WI38 (cell line): ENCODE results near the gene DCTN2.
"Not testable (repeated sequence)": the region's sequence is repeated elsewhere in the genome, so short reads cannot be mapped to it uniquely, and the experiment has no call there.

Experiments
- H3K4me3 ChIP-seq: 2 replicates; pipeline ENCODE4 v1.5.1; 2011; ENCODE audit warnings: low read depth, mild to moderate bottlenecking, control low read depth, low read length
- TF ChIP-seq, protein P1 (sequence below): IDR thresholded peaks from 2 replicates; pipeline ENCODE4 v1.5.1; 2012; ENCODE audit warnings: low read depth, mild to moderate bottlenecking, control low read depth, low read length

The DCTN2 gene

DNA sequence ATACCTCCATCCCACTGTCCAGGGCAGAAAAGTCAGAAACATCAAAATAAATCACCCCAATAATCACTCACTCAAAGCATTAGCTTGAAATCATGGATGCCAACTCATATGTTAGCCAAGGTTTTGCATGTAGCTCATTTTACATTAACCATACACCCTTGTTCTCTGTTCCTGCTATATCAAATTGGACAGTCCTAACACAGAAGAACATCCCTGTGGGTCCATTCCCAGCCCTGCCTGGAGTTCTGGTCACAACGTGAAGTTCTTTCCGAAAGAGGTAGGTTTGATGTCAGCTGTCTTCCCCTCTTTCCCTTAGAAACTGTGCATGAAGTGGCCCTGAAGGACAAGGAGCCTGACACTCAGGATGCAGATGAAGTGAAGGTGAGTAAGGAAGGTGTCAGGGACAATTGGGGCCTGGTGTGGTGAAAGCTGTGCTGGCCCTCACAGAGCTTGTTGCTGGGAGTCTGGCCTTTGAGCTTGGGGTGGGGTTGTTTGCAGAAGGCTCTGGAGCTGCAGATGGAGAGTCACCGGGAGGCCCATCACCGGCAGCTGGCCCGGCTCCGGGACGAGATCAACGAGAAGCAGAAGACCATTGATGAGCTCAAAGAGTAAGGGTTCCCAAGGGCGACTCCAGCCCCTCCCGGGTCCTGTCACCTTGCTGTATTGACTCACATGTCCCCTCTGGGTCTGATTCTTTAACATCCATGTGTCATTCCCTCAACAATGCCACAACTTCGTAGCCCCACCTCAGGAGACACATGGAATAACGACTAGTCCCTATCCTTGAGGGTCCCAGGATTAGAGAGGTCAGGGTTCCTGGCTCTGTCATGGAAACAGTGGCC lies 29.0 kb upstream of the DCTN2 start:
- H3K4me3 ChIP-seq: no peak overlapping the region
- TF ChIP-seq, protein P1, sequence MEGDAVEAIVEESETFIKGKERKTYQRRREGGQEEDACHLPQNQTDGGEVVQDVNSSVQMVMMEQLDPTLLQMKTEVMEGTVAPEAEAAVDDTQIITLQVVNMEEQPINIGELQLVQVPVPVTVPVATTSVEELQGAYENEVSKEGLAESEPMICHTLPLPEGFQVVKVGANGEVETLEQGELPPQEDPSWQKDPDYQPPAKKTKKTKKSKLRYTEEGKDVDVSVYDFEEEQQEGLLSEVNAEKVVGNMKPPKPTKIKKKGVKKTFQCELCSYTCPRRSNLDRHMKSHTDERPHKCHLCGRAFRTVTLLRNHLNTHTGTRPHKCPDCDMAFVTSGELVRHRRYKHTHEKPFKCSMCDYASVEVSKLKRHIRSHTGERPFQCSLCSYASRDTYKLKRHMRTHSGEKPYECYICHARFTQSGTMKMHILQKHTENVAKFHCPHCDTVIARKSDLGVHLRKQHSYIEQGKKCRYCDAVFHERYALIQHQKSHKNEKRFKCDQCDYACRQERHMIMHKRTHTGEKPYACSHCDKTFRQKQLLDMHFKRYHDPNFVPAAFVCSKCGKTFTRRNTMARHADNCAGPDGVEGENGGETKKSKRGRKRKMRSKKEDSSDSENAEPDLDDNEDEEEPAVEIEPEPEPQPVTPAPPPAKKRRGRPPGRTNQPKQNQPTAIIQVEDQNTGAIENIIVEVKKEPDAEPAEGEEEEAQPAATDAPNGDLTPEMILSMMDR: no peak

DNA sequence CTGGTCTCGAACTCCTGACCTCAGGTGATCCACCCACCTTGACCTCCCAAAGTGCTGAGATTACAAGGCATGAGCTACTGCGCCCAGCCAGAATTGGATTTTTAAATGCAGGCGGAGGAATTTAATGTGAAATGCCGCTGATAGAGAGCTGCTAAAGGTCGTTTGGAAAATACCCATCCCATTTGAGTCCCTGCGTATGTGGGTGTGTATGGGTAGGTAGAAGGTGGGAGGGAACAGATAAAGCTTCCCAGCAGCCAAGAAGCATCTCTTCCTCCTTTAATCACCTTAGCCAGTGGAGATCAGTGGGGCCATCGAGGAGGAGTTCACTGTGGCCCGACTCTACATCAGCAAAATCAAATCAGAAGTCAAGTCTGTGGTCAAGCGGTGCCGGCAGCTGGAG lies 27.8 kb upstream of the DCTN2 start:
- no peak overlapping the region for H3K4me3 ChIP-seq
- TF ChIP-seq, protein P1: no peak

DNA sequence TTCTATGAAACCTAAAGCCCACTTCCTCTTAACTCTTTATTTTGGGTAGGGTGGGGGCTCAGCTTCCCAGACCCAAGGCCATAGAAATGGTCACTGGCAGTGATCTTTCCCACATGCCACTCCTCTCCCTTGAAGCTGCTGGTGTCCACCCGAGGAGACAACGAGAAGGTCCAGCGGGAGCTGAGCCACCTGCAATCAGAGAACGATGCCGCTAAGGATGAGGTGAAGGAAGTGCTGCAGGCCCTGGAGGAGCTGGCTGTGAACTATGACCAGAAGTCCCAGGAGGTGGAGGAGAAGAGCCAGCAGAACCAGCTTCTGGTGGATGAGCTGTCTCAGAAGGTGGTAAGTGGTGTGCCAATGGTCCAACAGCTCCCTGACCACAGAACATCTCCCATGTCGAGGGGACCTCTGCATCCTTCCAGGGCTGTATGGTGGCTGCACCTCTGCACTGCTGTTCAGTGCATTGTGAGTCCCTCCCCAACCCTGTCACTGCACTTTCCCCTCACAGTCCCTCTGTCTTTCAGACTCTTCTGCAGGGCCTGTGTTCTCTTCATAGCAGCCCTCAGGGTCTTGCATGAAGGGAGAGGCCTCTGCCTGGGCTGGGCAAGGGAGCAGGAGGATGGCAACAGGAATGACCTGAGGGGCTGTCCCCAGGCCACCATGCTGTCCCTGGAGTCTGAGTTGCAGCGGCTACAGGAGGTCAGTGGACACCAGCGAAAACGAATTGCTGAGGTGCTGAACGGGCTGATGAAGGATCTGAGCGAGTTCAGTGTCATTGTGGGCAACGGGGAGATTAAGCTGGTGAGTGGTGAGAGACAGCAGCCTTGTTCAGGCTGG lies 25.2 kb upstream of the DCTN2 start:
- no peak overlapping the region for H3K4me3 ChIP-seq
- TF ChIP-seq, protein P1: no peak

DNA sequence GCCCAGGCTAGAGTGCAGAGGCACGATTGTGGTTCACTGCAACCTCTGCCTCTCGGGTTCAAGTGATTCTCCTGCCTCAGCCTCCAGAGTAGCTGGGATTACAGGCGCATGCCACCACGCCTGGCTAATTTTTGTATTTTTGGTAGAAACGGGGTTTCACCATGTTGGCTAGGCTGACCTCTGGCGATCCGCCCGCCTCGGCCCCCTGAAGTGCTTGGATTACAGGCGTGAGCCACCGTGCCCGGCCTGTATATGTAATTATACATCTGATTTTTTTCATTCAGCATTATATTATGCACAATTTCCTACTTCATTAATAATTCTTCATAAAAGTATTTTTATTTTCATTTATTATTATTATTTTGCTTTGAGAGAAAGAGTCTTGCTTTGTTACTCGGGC lies 23.4 kb upstream of the DCTN2 start:
- not testable (repeated sequence) for H3K4me3 ChIP-seq

DNA sequence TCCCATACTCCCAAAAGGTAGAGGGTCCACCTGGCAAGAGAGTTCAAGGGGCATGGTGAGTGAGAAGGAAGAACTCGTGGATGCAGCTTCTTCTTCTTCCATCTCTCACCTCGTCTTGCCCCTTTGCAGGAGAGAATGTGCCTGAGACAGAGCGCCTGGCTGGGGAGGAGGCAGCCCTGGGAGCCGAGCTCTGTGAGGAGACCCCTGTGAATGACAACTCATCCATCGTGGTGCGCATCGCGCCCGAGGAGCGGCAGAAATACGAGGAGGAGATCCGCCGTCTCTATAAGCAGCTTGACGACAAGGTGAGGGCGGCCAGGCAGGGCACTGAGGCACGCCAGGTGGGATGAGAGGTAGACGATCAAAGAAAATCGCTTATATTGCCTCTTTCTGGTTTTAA lies 22.9 kb upstream of the DCTN2 start:
- TF ChIP-seq, protein P1: no peak
- H3K4me3 ChIP-seq: no peak overlapping the region

DNA sequence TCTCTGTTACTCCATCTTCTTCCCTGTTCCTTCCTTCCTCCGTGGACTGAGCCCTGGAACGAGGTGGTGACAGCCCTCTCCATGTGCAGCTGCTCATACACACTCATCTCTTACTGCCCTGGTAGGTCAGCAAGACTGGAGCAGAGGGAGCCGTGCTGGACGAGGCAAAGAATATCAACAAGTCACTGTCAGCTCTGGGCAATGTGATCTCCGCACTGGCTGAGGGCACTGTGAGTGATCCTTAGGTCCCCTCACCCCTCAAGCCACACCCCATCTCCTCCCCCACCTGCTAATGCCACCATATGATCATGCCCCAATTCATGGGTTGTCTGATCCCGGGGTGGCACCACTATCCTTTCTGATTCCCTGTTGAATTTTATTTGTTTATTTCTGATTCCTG lies 21.8 kb upstream of the DCTN2 start:
- TF ChIP-seq, protein P1: no peak
- no peak overlapping the region for H3K4me3 ChIP-seq

DNA sequence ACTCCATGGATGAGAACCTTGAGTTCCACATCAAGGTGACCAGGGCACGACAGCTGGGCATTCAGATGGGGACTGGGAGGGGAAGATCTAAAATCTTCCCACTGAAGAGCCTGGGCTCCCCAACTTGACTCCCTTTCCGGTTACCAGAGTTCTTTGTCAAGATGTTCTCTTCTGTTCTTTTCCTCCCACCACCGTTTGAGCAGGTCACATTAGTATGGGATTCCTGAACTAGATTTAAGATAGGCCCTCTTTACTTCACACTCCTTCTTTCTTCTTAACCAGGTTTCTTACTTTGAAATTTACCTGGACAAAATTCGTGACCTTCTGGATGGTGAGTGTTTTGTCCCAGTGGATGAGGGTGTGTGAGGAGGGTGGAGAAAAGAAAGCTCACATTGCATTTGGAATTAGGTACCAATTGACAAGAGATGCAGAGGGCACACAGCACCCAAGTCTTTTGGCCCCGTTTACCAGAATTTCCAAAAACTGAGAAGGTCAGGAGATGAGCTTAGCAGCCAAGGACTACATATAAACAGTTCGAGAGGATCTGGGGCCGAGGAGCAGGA lies 17.3 kb upstream of the DCTN2 start:
- TF ChIP-seq, protein P1: no peak
- no peak overlapping the region for H3K4me3 ChIP-seq
